ENCODE data around the gene MIOS.

GRCh38 chr7:7582596-7582995 lies 15.9 kb downstream of the MIOS start:
- no peak for TF ChIP-seq CTCF (IDR thresholded peaks at IDR 0.05; ENCODE audit: low read depth, low read length, missing input control)
- TF ChIP-seq GABPA (IDR thresholded peaks at IDR 0.05 in 1 of 2, conservative IDR thresholded peaks at IDR 0.05 in 1 of 2) = no peak
- no peak for TF ChIP-seq YY1 (IDR thresholded peaks at IDR 0.05)
- TF ChIP-seq SP1 (IDR thresholded peaks at IDR 0.05) = no peak
- TF ChIP-seq TAF1 (conservative IDR thresholded peaks at IDR 0.05) = no peak
- no peak for TF ChIP-seq REST (IDR thresholded peaks at IDR 0.05)
- no peak for TF ChIP-seq EGR1 (IDR thresholded peaks at IDR 0.05; ENCODE audit: low read depth in 2 of 2)
- no peak for TF ChIP-seq JUND (IDR thresholded peaks at IDR 0.05)
- no peak for TF ChIP-seq MAX (IDR thresholded peaks at IDR 0.05)
- TF ChIP-seq HNF4G (IDR thresholded peaks at IDR 0.05) = no peak
- TF ChIP-seq RAD21 (IDR thresholded peaks at IDR 0.05) = no peak
